Measurements from ENCODE around the gene SERINC1.

The SERINC1 gene

GRCh38 chr6:122394016-122394415, 77.6 kb downstream of the SERINC1 start:
- TF ChIP-seq CTCF (IDR thresholded peaks at IDR 0.05; ENCODE audit: insufficient read depth, low read length, missing control alignments), result no peak
- ChIA-PET CTCF (interaction anchor here (1.5 kb wide), 1 partner anchor 12 kb away, joined by 4 read pairs; no protein-coding TSS in a partner anchor), POLR2A (no interaction called here)
- H3K4me3 ChIP-seq (ENCODE audit: low read depth, low read length), result no peak overlapping the region
- no peak for DNase-seq (ENCODE audit: low read depth, low spot score)

GRCh38 chr6:122393351-122393896, 78.2 kb downstream of the SERINC1 start:
- ChIA-PET POLR2A (no interaction called here), CTCF (no interaction called here)
- no peak overlapping the region for H3K4me3 ChIP-seq (ENCODE audit: low read depth, low read length)
- no peak for DNase-seq (ENCODE audit: low read depth, low spot score)
- TF ChIP-seq CTCF (IDR thresholded peaks at IDR 0.05; ENCODE audit: insufficient read depth, low read length, missing control alignments), result no peak
